C4-2B (cell line): ENCODE results near the gene SCGB2A2.

Source experiments
- ZFX ChIP-seq: fragments of 450-650 bp; IDR thresholded peaks from 2 replicates; pipeline ENCODE4 v1.6.1; 2017
- TF ChIP-seq, protein P1 (sequence below): fragments of 450-650 bp; conservative IDR thresholded peaks from 2 replicates; pipeline ENCODE4 v1.5.1; 2017; ENCODE audit warnings: mild to moderate bottlenecking

DNA sequence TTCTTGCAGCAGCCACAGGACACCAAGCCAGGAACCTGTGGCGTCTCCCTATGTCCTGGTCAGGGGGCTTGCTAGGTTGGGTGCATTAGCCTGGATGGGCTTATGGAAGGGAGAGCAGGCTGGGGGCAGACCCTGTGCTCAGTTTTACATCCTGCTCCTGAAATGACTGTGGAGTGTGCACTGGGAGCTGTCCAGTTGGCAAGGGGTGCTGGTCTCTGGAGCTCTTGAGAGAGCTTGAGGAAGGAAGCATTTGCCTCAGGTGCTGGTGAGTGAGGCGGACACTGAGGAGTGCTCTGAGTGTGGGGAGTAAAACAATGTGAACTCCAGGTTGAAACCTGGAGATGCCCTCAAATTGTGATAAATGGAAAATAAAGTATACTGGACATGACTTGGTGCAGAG is 25.5 kb downstream of the SCGB2A2 start:
- TF ChIP-seq, protein P1, sequence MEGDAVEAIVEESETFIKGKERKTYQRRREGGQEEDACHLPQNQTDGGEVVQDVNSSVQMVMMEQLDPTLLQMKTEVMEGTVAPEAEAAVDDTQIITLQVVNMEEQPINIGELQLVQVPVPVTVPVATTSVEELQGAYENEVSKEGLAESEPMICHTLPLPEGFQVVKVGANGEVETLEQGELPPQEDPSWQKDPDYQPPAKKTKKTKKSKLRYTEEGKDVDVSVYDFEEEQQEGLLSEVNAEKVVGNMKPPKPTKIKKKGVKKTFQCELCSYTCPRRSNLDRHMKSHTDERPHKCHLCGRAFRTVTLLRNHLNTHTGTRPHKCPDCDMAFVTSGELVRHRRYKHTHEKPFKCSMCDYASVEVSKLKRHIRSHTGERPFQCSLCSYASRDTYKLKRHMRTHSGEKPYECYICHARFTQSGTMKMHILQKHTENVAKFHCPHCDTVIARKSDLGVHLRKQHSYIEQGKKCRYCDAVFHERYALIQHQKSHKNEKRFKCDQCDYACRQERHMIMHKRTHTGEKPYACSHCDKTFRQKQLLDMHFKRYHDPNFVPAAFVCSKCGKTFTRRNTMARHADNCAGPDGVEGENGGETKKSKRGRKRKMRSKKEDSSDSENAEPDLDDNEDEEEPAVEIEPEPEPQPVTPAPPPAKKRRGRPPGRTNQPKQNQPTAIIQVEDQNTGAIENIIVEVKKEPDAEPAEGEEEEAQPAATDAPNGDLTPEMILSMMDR = no peak
- no peak for TF ChIP-seq ZFX
